PFSK-1 (cell line): Measurements from ENCODE around the gene CPN1.

Experiments
- FOXP2 ChIP-seq: optimal IDR thresholded peaks from 2 replicates; pipeline ENCODE3; 2011; ENCODE audit warnings: borderline replicate concordance, control low read depth, inconsistent platforms; ENCODE audit not compliant: insufficient read depth; ENCODE audit errors: extremely low read length, extremely low read depth
- POLR2AphosphoS5 ChIP-seq: IDR thresholded peaks from 2 replicates; pipeline ENCODE4 v1.6.1; 2012; ENCODE audit warnings: low read depth, mild to moderate bottlenecking, control low read depth, low read length, moderate library complexity
- SIN3A ChIP-seq: IDR thresholded peaks from 2 replicates; pipeline ENCODE4 v1.6.1; 2012; ENCODE audit warnings: mild to moderate bottlenecking, low read length, moderate library complexity, borderline replicate concordance; ENCODE audit not compliant: insufficient read depth
- TAF1 ChIP-seq: IDR thresholded peaks from 2 replicates; pipeline ENCODE4 v1.6.1; 2012; ENCODE audit warnings: low read length, control low read depth, borderline replicate concordance; ENCODE audit not compliant: insufficient read depth
- TF ChIP-seq, protein P1 (sequence below), 2 experiments: IDR thresholded peaks; 2 replicates each; pipeline versions ENCODE4 v1.6.1 to v1.8.0; 2011 to 2012; ENCODE audit warnings: low read depth in 2 of 2, low read length in 2 of 2, control low read depth in 1 of 2, inconsistent platforms in 1 of 2, mild to moderate bottlenecking in 1 of 2, moderate library complexity in 1 of 2; ENCODE audit not compliant: insufficient read depth in 1 of 2

DNA sequence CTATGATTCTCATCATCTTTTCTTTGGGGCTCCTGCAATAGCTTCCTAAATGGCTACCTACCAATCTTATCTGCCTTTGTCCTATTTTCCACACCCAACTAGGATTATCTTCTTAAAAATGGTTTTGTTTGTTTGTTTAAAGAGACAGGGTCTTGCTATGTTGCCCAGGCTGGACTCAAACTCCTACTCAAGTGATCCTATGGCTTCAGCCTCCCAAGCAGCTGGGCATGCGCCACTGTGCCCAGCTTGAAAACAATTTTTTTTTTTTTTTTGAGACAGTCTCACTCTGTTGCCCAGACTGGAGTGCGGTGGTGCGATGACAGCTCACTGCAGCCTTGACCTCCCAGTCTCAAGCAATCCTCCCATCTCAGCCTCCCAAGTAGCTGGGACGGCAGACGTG lies 86.9 kb downstream of the CPN1 start:
- TF ChIP-seq, protein P1, sequence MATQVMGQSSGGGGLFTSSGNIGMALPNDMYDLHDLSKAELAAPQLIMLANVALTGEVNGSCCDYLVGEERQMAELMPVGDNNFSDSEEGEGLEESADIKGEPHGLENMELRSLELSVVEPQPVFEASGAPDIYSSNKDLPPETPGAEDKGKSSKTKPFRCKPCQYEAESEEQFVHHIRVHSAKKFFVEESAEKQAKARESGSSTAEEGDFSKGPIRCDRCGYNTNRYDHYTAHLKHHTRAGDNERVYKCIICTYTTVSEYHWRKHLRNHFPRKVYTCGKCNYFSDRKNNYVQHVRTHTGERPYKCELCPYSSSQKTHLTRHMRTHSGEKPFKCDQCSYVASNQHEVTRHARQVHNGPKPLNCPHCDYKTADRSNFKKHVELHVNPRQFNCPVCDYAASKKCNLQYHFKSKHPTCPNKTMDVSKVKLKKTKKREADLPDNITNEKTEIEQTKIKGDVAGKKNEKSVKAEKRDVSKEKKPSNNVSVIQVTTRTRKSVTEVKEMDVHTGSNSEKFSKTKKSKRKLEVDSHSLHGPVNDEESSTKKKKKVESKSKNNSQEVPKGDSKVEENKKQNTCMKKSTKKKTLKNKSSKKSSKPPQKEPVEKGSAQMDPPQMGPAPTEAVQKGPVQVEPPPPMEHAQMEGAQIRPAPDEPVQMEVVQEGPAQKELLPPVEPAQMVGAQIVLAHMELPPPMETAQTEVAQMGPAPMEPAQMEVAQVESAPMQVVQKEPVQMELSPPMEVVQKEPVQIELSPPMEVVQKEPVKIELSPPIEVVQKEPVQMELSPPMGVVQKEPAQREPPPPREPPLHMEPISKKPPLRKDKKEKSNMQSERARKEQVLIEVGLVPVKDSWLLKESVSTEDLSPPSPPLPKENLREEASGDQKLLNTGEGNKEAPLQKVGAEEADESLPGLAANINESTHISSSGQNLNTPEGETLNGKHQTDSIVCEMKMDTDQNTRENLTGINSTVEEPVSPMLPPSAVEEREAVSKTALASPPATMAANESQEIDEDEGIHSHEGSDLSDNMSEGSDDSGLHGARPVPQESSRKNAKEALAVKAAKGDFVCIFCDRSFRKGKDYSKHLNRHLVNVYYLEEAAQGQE (IDR thresholded peaks at IDR 0.05; ENCODE audit: insufficient read depth in 1 of 2, low read depth in 2 of 2, low read length in 2 of 2), result no peak
- TF ChIP-seq TAF1 (no peak), POLR2AphosphoS5 (no peak), SIN3A (no peak), FOXP2 (no peak)
